ENCODE results near the gene FRS3.
"Not testable (repeated sequence)": the region's sequence is repeated elsewhere in the genome, so short reads cannot be mapped to it uniquely, and the experiment has no call there.

The FRS3 gene

DNA sequence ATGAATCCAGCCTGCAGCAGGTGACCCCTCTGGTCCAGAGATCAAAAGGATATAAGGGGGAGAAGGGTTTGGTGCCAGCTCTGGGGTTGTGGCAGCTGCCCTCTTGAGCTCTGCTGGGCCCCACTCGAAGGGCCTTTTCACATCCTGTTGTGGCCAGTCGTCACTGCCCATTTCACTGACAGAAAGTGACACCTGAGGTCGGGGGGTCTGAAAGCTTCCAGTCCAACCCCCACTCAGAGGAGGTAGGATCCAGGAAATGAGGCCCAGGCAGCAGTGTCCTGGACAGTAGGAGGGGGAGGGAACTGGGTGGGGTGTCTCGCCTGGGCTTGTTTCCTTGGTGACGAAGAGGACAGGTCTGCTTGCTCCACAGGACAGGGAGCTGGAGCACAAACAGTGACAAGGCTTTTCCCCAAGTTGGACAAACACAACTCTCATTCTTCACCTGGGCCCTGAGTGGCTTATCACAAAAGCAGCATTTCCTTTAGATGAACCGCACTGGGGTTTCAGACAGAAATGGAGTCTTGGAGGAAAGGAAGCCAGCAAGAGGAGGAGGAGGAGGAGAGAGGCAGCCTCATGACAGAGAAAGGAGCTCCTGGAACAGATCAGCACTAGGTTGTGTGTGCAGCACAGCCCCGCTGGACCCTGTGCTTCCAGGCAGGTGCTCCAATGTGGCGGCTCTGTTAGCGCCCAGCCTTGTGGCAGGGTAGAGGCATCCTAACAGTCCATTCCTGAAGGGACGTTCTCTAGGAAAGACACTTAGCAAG, 11.0 kb downstream of the FRS3 start:
- DNase-seq: no peak

DNA sequence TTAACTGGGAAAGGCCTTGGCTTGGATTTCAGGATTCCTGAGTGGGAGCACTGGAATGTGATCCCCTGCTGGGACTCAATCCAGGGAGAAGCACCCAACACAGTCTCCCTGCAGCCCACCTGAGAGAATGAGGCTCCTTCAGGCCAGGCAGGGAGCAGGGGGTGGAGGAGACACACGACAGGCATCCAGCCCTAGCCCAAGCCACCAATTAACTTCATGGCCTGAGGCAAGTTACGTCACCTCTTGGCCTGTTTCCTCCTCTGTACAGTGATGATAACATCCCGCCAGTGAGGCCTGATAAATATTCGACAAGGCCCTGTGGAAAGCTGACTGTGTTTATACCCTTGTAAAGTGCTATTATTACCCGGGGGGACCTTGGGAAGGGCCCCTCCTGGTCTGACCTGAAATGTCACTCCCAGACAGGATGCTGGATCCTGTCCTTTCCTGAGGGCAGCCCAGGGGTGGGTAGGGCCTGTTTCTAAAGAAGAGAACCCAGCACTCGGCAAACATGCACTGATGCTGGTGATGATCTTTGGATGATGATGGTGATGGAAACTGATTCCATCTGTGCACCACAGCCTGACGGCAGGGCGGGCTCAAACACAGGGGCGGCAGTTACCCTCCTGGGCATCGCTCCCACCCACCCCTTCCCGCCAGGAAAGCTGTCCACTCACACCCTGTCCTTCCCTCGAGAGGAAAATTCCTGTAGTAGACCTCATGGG, 12.4 kb downstream of the FRS3 start:
- no peak for DNase-seq

DNA sequence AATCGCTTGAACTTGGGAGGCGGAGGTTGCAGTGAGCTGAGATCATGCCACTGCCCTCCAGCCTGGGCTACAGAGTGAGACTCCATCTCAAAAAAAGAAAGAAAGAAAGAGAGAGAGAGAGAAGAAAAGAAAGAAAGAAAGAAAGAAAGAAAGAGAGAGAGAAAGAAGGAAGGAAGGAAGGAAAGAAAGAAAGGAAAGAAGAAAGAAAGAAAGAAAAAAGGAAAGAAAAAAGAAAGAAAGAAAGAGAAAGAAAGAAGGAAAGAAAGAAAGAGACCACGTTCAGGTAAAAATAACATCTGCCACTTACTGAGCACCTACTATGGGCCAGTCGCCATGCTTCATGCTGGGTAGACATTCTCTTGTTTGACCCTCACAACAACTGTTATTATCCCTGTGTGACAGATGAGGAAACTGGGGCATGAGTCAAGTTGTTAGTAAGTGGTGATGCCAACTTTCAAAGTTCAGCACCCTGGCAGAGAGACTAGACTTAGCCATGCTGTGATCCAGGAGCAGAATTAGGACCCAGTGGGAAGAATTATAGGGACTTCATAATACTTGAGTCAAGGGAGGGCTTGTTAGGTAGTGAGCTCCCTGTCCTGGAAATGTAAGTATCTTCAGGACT, 13.5 kb downstream of the FRS3 start:
- DNase-seq: not testable (repeated sequence)

DNA sequence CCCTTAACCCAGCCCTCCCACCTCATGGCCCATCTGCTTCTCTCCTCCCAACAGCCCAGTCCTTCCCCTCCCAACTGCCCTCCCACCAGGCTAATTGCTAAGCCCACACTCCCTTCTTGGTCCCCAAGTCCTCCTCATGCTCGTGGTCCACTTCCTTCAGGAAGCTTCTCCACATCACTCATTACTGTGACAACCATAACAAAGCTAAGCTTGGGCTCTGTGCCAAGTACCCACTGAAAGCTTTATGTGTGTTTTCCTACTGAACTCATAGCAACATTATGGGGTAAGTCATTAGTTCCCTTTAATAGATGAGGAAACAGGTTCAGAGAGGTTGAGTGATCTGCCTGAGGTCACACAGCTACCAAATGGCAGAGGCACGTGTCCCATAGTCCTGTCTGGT, 16.2 kb downstream of the FRS3 start:
- no peak for DNase-seq

DNA sequence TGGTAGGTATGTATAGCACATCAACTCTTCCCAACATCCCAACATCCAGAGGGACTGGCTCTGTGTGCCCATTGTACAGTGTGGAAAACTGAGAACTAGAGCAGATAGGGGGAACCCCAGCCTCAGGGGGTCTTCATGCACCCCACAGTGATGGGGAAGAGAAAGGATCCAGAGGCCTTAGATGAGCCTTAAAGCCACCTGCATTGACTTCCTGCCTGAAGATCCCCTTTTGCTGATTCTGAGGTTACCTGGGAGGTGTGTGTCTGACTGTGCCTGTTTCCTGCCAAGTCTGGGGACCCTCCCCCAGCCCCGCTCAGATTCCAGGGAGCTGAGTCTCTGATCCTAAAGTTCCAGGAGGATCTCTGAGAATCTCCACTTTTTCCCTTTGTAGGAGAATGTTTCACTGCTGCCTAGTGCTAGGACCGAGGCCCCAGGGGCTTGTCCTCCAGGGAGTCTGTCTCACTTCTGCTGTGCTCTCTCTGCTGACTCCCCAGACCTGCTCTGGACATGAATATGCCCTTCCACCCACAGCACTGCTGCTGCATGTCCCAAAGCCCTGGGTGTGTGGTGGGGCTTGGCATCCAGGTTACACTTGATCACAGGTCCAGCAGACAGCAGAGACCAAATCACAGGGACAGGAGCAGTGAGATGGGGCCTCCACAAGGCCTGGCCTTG, 19.7 kb downstream of the FRS3 start:
- no peak for DNase-seq

DNA sequence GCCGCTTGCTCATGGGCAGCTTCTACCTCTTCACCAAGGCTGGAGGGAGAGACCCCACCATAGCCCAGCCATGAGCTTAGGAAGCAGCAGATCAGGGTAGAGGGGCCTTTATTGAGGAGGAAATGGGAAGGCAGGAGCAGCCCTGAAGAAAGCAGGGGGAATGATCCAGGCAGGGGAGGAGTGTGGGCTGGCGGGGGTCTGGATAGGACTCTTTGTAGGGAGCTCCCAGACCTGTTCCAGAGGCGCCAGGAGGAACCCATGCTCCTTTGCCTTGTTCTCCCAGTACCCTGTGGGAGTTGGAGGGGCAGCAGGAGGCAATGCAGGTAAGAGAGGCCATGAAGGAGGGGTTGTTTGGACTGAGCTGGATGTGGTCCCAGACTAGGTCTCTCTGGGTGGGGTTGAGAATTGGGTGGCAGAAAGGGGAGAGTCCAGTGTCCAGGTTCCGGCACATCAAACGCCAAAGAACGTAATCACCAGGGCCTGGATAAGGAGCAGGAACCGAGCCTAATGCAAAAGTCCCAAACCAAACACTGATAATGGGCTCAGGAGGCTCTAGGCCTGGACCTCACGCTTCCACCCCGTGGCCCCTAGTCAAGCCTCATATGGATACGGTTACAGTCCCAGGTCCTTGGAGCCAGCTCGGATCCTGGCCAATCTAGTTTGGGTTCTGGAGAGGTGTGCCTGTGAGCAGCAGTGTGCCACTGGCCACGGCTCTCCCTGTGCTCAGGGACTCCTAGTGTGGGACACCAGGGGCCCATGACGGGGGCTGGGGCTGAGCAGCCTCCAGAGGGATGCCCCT, 20.4 kb downstream of the FRS3 start:
- no peak for DNase-seq

DNA sequence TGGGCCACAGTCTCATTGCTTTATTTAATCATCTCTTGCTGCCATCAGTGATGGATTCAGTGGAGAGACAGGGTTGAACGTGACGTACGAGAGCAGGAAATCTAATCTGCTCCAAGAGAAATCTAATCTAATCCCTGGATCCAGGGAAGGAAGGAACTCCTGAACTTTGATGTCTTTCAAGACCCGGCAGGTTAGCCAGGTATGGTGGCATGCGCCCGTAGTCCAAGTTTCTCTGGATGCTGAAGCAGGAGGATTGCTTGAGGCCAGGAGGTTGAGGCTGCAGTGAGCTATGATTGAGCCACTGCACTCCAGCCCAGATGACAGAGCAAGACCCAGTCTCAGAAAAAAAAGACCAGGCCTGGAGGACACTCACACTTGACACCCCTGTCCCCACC, 21.1 kb downstream of the FRS3 start:
- no peak for DNase-seq

DNA sequence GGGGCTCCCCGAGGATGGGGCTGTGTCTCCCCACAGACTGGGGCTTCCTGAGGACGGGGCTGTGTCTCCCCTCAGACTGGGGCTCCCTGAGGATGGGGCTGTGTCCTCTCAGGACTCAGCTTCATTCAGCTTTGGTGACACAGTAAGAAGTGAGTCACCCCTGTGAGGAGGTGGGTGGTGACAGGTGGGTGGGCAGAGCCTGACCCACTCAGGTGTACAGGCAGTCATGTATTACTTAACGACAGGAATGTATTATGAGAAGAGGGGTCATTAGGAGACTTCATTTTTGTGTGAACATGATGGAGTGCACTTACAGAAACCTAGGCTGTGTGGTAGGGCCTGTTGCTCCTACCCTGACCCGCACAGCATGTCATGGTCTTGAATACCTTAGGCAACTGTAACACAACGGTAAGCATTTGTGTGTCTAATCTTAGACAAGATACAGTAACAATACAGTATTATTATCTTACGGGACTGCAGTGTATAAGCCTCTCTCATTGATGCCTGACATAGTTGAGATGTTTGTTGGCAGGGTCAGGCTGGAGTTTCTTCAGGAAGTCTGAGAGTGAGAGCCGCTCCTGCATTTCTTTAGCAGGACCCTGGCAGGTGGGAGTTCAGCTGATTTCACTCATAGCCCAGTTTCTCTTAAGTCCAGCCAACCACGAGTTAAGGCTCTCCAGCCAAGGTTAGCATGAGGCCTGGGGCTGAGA, 21.6 kb downstream of the FRS3 start:
- DNase-seq: no peak

DNA sequence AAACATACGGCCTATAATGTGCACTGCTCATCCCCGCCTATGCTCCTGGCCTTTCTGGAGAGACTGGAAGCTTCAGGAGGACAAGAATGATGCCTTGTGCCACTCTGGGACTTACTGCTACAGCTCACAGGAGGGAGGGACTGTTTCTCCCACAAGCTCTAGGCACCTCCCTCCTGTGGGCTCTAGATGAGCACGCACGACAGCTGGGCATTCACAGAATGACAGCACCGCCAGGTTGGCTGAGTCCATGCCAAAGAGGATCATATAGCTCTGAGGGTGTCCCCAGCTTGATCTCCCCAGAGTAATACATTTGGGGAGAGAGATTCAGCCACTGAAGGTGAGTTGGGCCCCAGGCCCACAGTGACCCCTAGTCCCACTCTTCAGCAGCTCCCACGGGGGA, 22.4 kb downstream of the FRS3 start:
- DNase-seq: no peak

DNA sequence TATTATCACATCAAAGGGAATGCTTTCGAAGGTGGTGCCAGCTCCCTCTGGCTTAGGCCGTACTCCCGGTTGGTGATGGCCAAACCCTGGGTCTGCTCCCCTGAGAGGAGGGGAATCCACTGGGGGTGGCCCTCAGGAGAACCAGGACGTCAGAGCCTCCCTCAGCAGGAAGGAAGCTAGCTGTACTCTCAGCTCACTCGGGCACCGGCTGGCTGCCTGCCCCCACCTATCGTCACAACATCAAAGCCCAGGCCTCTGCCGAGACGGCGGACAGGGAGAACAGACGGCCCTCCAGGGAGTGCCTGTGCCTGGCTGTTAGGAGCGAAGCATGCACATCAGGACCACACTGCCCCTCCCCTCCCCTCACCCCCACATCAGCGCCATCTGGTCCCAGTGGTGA, 23.3 kb downstream of the FRS3 start:
- no peak for DNase-seq

DNA sequence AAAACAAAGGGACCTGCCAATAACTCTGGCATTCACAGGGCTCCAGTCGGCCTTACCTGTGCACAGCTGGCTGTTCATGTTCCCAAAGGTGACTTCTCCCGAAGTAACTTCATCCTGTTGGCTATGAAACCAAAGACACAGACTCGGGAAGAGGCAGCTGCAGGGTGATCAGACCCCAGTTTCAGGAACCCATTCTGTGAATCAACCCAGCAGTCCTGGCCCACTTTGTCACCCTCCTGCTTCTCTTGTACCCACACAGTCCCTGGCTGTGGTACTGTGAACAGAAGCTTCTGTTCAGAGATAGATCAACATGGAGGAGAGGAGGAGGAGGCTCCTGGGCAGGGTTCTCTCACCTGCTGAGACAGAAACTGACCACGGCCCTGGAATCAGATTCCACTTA, 23.8 kb downstream of the FRS3 start:
- DNase-seq: no peak

DNA sequence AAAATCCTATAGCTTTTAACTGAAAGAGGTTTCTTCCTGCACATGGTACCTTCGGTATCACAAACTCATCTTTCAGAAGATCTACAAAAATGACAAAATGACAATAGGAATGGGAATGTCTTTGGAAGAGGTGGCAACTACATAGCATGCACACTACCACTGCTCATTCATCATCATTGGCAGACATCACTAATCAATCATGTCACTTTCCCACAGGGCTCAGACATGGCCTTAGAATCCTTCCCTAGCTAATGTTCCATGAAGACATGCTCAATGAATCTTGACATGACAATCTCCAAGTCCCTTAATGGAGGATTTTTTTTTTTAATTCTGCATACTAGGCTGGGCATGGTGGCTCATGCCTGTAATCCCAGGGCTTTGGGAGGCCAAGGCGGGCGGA, 29.3 kb downstream of the FRS3 start:
- no peak for DNase-seq

DNA sequence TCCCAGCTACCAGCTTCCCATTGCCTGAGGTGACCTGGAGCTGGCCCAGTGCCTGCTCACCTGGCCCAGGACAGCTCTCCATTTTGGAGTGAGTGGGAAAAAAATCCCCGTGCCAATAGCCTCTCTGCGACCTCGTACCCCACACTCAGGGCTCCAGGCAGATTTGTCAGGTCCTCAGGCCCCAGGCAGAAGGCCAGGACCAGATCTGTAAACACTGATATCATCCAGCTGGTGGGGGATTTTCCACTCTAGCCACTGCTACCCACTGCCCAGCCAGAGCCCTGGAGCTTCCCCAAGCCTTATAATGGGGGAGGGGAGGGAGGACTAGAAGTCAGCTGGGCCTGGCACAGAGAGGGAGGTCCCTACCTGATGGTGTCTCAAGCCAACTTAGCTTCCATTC, 31.2 kb downstream of the FRS3 start:
- no peak for DNase-seq

DNA sequence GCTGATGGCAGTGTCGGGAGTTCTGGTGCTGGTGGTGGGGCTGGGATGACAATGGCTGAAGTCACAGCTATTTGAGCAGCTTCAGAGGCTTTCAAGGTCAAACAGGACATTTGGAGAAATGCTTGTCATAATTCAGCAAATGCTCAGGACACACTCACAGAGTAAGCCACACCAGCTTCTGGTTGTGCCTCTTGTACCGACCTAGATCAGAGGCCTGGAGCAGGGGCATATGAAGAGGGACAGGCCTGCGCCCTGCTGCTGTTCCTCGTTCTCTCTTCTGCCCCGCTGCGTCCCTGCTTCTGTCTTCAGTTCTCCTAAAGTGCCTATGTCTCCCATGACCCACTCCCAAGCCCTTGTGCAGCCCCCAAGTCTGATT, 31.6 kb downstream of the FRS3 start:
- no peak for DNase-seq

DNA sequence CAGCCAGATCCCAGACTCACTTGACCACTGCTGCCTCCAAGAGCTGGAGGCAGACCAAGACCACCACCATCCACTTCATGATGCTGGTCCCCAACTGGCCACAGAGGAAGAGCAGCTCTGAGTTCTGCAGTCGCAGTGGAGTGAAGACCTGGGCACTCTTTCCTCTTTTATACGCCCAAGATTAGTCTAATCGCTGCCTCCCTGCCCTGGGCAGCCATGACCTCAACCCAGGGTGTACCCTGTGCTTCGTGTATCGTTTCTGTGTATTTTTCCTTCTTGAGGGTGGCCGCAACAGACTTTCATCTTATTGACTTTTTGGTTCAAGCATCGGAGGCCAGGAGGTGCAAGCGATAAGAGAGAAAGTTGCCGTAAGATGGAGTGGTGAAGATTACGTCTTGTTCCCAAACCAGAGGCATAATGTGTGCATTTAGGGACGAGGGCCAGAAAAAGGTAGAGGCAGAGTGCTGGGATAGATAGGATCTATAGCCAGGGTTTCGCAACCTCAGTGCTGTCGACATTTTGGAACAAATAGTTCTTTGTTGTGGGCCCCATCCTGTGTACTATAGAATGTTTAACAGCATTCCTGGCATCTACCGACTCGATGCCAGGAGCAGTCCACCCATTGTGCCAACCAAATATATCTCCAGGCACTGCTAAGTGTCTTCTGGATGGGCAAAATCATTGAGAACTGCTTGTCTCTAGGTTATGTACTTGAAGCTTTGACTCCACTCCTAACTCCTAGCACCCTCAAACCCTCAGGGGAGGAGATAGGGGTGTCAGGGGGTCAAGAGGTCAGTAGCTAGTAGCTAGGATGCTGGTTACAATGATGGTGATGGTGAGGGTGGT, 32.2 kb downstream of the FRS3 start, which contains the start of gene PGC:
Gene PGC (minus strand): TSS at position 142 of the 846 bp plus-strand sequence. CDS start 63 bp downstream, at position 79.
- DNase-seq: no peak

DNA sequence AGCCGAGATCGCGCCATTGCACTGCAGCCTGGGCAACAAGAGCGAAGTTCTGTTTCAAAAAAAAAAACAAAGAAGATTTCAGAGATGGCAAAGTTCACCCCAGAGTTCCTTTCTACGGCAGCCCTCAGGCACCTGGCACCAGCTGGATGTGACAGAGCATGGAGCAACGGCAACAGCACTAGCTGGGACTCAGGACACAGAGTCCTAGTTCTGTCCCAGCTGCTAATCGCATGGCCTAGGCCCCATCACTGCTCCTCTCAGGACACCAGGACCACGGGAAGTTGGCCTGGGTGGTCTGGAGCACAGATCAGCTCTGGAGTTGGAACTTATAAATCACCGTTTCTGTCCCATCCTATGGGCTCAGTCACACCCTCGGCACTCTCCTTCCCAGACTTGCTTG, 33.6 kb downstream of the FRS3 start:
- no peak for DNase-seq

DNA sequence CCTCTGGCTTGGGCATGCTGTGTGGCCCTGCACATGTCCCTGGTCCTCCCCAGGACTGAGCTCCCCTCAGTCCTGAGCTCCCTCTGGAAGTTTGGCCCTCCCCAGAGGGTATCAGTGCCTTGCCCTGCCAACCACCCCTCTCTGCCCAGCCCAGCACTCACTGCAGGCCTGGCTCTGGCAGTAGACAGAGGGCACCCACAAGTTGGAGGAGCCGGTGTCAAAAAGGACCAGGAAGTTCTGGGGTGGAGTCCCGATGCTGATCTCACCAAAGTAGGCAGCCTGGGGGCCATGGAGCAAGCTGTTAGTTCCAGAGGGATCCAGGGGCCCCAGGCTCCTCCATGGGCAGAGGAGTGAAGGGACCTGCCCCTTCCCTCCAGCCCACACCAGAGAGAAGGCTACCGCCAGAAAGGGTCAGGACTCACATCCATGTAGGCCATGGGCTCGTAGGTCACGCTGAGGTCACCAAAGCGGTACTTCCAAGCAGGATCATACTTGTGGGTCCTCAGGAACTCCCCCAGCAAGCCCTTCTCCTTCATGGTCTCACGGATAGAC, 35.4 kb downstream of the FRS3 start:
- DNase-seq: no peak

DNA sequence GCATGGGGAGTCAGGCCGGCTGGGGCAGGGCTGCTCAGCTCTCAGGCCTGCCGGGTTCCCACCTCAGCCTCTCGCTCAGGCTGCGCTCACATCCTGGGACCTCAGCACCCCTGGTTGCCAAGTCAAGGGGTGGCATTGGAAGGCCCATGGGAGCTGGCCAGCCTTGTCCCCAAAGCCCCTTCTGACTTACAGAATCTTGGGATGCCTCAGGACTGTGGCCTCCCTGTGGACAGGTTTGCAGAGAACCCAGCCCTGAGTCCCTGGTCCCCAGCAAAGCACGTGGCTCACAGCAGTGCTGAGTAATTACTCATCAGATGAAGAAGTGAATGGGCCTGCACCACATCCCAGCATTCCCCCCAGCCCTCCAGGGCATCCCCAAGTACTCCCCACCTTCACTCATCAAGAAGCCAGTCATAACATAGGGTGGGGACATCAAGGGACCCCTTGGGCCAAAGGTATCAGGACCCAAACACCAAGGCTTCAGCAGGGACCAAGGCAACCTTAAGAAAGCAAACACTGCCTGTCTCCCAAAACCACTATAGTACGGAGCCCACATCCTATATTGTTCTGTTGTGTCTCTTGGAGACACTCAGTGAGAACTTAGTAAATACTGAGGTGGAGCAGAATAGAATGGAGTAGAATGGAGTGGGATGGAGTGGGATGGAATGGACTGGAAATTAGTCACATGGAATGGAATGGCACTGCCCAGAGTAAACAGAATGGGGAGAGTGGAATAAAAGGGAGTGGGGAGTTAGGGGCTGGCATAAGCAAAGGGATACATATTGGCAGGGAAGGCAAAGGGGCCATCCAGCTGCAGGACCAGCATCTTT, 36.1 kb downstream of the FRS3 start:
- no peak for DNase-seq

DNA sequence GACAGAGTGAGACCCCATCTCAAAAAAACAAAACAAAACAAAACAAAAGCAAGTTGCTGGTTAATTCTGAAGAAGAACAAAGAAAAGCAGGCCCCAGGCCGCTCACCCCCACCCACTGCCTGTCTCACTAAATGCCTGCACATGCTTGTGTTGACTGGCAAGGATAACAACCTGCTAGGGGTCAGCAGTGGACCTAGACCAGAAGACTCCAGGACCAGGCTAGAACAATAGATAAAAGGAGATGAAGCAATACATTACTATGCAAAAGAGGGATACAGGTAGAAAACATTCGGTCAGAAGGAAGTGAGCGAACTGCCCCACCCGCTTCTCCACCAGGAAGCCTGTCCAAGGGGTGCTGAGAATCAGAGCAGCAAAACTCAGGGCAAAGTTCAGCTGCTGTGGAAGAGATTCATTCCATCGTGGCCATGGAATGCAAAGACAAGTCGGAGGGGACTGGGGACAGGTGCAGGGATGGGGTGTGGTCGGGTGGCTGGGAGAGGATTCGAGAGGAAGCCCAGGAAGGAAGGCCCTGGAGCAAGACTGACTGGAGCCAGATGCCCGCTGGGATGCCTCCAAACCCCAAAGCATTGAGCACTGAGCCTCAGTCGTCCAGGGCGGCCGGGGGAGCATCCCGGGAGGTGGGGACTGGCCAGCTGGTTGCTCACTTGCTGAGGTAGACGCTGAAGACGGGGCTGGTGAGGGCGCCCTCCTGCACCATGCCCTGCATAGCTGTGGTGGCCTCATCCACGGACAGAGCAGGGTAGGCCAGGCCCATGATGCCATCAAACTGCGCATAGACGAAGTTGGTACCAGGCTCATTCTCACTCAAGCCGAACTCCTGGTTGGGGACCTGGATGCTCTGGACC, 37.8 kb downstream of the FRS3 start:
- DNase-seq: no peak
